Neural cell (in vitro differentiated cells): Measurements from ENCODE around the gene TP53INP2. TPM values are rescaled to one million over a fixed set of nuclear protein-coding genes. Genes with fewer than 3 reads are reported as not detected.

Source experiments
- H2AFZ ChIP-seq: fragments of 200-600, 300-800 bp; sonication (generic), shearing (Covaris generic); 2 replicates; pipeline ENCODE4 v1.6.0; 2014; ENCODE audit warnings: low read depth, mild to moderate bottlenecking, antibody characterized with exemption, low read length, moderate library complexity
- H3F3A ChIP-seq: fragments of 200-600 bp; shearing (Covaris generic); 2 replicates; pipeline ENCODE4 v1.6.1; 2016; ENCODE audit warnings: mild to moderate bottlenecking, moderate library complexity, mixed read lengths, antibody characterized with exemption, low read length; ENCODE audit not compliant: insufficient read depth, poor library complexity, severe bottlenecking
- H3K27ac ChIP-seq: fragments of 200-600, 300-800 bp; sonication (generic), shearing (Covaris generic); 2 replicates; pipeline ENCODE4 v1.5.1; 2014; ENCODE audit warnings: mild to moderate bottlenecking, low read length, moderate library complexity
- H3K27me3 ChIP-seq: fragments of 300-800, 200-600 bp; sonication (generic), shearing (Covaris generic); 2 replicates; pipeline ENCODE4 v1.6.0; 2014; ENCODE audit warnings: mild to moderate bottlenecking, low read depth, low read length, moderate library complexity; ENCODE audit not compliant: insufficient read depth
- H3K36me3 ChIP-seq: fragments of 300-800, 200-600 bp; sonication (generic), shearing (Covaris generic); 2 replicates; pipeline ENCODE4 v1.5.1; 2014; ENCODE audit warnings: mild to moderate bottlenecking, antibody characterized with exemption, low read length, moderate library complexity; ENCODE audit not compliant: insufficient read depth
- H3K4me2 ChIP-seq: fragments of 300-800, 200-600 bp; sonication (generic), shearing (Covaris generic); 2 replicates; pipeline ENCODE4 v1.6.0; 2014; ENCODE audit warnings: mild to moderate bottlenecking, low read length
- H3K4me3 ChIP-seq: fragments of 300-800, 200-600 bp; sonication (generic), shearing (Covaris generic); 2 replicates; pipeline ENCODE4 v1.5.1; 2014; ENCODE audit warnings: mild to moderate bottlenecking, low read length, moderate library complexity
- H3K79me2 ChIP-seq: fragments of 200-600 bp; shearing (Covaris generic); replicated peaks from 2 replicates; pipeline ENCODE4 v1.6.0; 2014; ENCODE audit warnings: mild to moderate bottlenecking, low read length, moderate library complexity; ENCODE audit not compliant: insufficient read depth
- H3K9ac ChIP-seq: fragments of 300-800, 200-600 bp; sonication (generic), shearing (Covaris generic); 2 replicates; pipeline ENCODE4 v1.6.1; 2016; ENCODE audit warnings: mild to moderate bottlenecking, low read length, mixed read lengths
- H3K9me2 ChIP-seq: fragments of 200-600 bp; shearing (Covaris generic); 2 replicates; pipeline ENCODE4 v1.6.1; 2016; ENCODE audit warnings: mild to moderate bottlenecking, low read length, mixed read lengths; ENCODE audit not compliant: insufficient read depth
- H3K9me3 ChIP-seq: fragments of 200-600, 300-800 bp; sonication (generic), shearing (Covaris generic); 2 replicates; pipeline ENCODE4 v1.6.1; 2016; ENCODE audit warnings: mild to moderate bottlenecking, mixed run types, low read length, moderate library complexity, mixed read lengths
- H4K20me1 ChIP-seq: fragments of 200-600 bp; shearing (Covaris generic); 2 replicates; pipeline ENCODE4 v1.6.1; 2016; ENCODE audit warnings: mild to moderate bottlenecking, mixed run types; ENCODE audit not compliant: insufficient read depth
- CTCF ChIP-seq: fragments of 450-650 bp; IDR thresholded peaks from 2 replicates; pipeline ENCODE4 v1.5.1; 2014; ENCODE audit warnings: antibody characterized with exemption, mild to moderate bottlenecking, moderate library complexity; ENCODE audit not compliant: poor library complexity, severe bottlenecking
- EP300 ChIP-seq: fragments of 450-650 bp; conservative IDR thresholded peaks from 2 replicates; pipeline ENCODE4 v1.6.1; 2014; ENCODE audit warnings: antibody characterized with exemption, mild to moderate bottlenecking, moderate library complexity; ENCODE audit not compliant: poor library complexity, severe bottlenecking
- EZH2 ChIP-seq: fragments of 200-600, 300-800 bp; shearing (Covaris generic), sonication (generic); IDR thresholded peaks from 2 replicates; pipeline ENCODE4 v1.6.1; 2014; ENCODE audit warnings: antibody characterized with exemption, low read length, borderline replicate concordance, mild to moderate bottlenecking; ENCODE audit not compliant: insufficient read depth, poor library complexity, severe bottlenecking
- POLR2AphosphoS5 ChIP-seq: IDR thresholded peaks from 2 replicates; pipeline ENCODE4 v1.6.1; 2012
- RAD21 ChIP-seq: fragments of 450-650 bp; conservative IDR thresholded peaks from 2 replicates; pipeline ENCODE4 v1.6.1; 2014; ENCODE audit warnings: antibody characterized with exemption, mild to moderate bottlenecking, moderate library complexity
- REST ChIP-seq: IDR thresholded peaks from 2 replicates; pipeline ENCODE4 v1.6.1; 2012; ENCODE audit warnings: borderline replicate concordance
- TAF1 ChIP-seq: IDR thresholded peaks from 2 replicates; pipeline ENCODE4 v1.6.1; 2012; ENCODE audit warnings: low read depth
- polyA plus RNA-seq: library from polyadenylated mRNA; depleted of rRNA; stranded (reverse); fragments of >200 nt; gene quantifications from 2 replicates; pipeline ENCODE4 v1.2.3, GENCODE V29; 2014

TP53INP2 gene
- polyA plus RNA-seq, 1 donor from 2014 or later, result 11.5 TPM

- H4K20me1 ChIP-seq, result no peaks in the 10 kb centered on the region
- no peak overlapping the region for H3K4me2 ChIP-seq
- H3K9me2 ChIP-seq, result no peaks in the 10 kb centered on the region
- no peaks in the 10 kb centered on the region for H3K79me2 ChIP-seq
- no peaks in the 10 kb centered on the region for H3K9me3 ChIP-seq
- H3K4me3 ChIP-seq, result no peak overlapping the region
- H3F3A ChIP-seq, result no peaks in the 10 kb centered on the region
- TF ChIP-seq REST, result no peak
- no peak for TF ChIP-seq RAD21
- no peak for TF ChIP-seq EZH2
- no peak overlapping the region for H2AFZ ChIP-seq
- H3K27me3 ChIP-seq, result no peaks in the 10 kb centered on the region
- H3K9ac ChIP-seq, result no peak overlapping the region
- no peaks in the 10 kb centered on the region for H3K36me3 ChIP-seq
- H3K27ac ChIP-seq, result no peak overlapping the region
Measured at GRCh38 chr20:34693414-34693813, 10.7 kb upstream of the TP53INP2 start.

- Histone ChIP-seq H3K9me3 (no peaks in the 10 kb centered on the region), H3K9ac (no peak overlapping the region)
Measured at GRCh38 chr20:34701405-34702085, 2.6 kb upstream of the TP53INP2 start.

More at GRCh38 chr20:34701405-34702085, 2.6 kb upstream of the TP53INP2 start:
- no peak for TF ChIP-seq TAF1
- TF ChIP-seq RAD21, result no peak
- no peak for TF ChIP-seq EP300
- no peak for TF ChIP-seq CTCF
- no peak for TF ChIP-seq POLR2AphosphoS5
- Histone ChIP-seq H3K4me2 (no peak overlapping the region), H3K79me2 (peaks cover 20% of the 10 kb centered on the region), H3K27me3 (no peaks in the 10 kb centered on the region), H4K20me1 (no peaks in the 10 kb centered on the region), H3F3A (no peaks in the 10 kb centered on the region), H3K27ac (no peak overlapping the region), H3K9me2 (no peaks in the 10 kb centered on the region), H2AFZ (no peak overlapping the region), H3K4me3 (no peak overlapping the region), H3K36me3 (no peaks in the 10 kb centered on the region)
